ENCODE data around the gene SLX9.
"Not testable (repeated sequence)": the region's sequence is repeated elsewhere in the genome, so short reads cannot be mapped to it uniquely, and the experiment has no call there.

Gene SLX9

DNA sequence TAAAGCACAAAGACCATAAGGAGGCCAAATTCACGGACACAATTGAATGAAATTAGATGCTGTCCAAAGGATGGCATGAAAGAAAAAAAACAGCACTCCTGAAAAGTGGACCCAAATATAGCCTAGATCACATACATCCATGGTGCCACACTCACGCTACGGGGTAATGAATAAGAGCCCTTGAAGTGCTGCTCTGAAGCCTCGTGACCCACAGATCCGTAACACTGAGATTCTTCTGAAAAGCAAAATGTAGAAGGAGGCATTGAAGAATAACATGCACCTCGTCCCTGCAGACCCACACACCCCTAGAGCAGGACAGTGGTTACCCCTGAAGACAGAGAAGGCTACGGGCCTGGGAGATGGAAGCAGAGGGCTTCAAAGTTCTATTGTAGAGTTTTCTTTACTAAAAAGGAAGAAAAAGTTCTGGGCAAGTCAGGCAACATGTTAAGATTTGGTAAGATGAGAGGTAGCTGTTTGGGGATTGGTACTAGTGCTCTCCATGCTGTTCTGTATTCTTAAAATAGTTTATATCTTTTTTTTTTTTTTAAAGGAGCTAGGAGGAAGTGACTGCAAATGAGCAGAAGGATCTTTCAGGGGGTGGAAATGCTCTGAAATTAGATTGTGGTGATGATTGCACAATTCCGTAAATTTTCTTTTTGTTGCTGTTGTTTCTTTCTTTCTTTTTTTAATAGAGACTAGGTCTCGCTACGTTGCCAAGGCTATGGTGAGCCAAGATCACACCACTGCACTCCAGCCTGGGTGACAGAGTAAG is 15.0 kb upstream of the SLX9 start:
- no peak overlapping the region for H3K9ac ChIP-seq (ENCODE audit: low read depth in 1 of 2, low read length in 2 of 2)
- H3K27ac ChIP-seq (ENCODE audit: low read depth, low read length): no peak overlapping the region
- H3K4me1 ChIP-seq (ENCODE audit: control insufficient read depth in 1 of 2, insufficient read depth in 2 of 2, low read length in 2 of 2): peaks cover 7 to 14% of the 10 kb centered on the region in 2 donors
- peaks cover 26 to 44% of the 10 kb centered on the region in 2 donors for H3K27me3 ChIP-seq (ENCODE audit: control insufficient read depth in 1 of 2, insufficient read depth in 2 of 2, low read length in 2 of 2)
- no peak overlapping the region for H3K4me3 ChIP-seq (ENCODE audit: low read depth in 1 of 2, low read length in 2 of 2)
- no peaks in the 10 kb centered on the region for H3K9me3 ChIP-seq (ENCODE audit: control insufficient read depth in 1 of 2, low read length in 2 of 2)
- H3K36me3 ChIP-seq (ENCODE audit: control insufficient read depth in 1 of 2, insufficient read depth in 2 of 2, low read length in 2 of 2): no peaks in the 10 kb centered on the region

DNA sequence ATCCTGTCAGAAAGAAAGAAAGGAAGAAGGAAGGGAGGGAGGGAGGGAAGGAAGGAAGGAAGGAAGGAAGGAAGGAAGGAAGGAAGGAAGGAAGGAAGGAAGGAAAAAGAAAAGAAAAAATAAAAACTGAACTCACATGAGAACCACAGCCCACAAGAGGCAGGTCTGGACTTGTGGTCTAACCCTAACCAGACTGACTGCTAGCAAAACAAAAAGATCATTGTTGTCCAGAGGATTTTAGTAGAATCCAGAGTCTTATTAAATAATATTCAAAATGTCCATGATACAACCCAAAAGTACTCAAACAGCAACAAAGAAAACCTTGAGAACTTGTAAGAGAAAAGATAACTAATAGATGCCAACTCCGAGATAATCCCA is 14.5 kb upstream of the SLX9 start:
- H3K9me3 ChIP-seq (ENCODE audit: control insufficient read depth in 1 of 2, low read length in 2 of 2): no peaks in the 10 kb centered on the region
- H3K4me3 ChIP-seq (ENCODE audit: low read depth in 1 of 2, low read length in 2 of 2): no peak overlapping the region
- no peak overlapping the region for H3K9ac ChIP-seq (ENCODE audit: low read depth in 1 of 2, low read length in 2 of 2)
- H3K27me3 ChIP-seq (ENCODE audit: control insufficient read depth in 1 of 2, insufficient read depth in 2 of 2, low read length in 2 of 2): peaks cover 26 to 45% of the 10 kb centered on the region in 2 donors
- peaks cover 7 to 11% of the 10 kb centered on the region in 2 donors for H3K4me1 ChIP-seq (ENCODE audit: control insufficient read depth in 1 of 2, insufficient read depth in 2 of 2, low read length in 2 of 2)
- H3K27ac ChIP-seq (ENCODE audit: low read depth, low read length): no peak overlapping the region
- H3K36me3 ChIP-seq (ENCODE audit: control insufficient read depth in 1 of 2, insufficient read depth in 2 of 2, low read length in 2 of 2): no peaks in the 10 kb centered on the region

DNA sequence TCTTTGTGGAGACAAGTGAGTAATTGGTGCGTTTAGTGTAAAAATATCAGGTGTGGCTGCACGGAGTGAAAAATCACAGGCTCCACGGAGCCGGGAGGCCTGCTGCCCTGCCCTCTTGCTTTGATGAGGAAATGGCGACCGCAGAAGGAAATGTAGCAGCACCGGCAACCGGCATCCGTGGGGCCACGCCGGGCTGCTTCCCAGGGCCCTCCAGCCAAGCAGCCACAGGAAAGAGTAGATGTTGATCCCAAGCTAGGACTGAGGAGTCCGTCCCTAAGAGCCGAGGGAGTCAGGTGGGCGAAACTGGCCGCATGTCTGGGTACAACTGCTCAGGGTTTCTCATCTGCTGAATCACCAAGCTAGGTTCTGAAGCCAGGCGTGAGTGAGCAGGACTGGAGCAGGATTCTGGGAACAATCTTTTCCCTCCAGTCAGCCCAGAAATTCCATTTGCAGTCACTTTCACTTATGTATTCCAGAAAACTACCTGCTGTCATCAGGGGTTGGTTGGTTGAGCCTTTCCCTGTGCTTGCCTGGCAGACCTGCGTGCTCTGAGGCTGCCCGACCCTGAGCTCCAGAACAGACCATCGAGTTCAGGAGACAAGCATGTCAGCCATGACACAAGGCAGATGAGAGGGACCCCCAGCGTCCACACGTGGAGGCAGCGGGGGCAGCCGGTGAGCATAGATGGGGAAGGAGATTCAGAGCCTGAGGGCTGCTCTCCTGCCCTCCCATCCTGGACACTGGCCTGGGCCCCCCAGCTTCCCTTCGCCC is 13.3 kb upstream of the SLX9 start:
- Histone ChIP-seq H3K27ac (ENCODE audit: low read depth, low read length) (no peak overlapping the region), H3K27me3 (ENCODE audit: control insufficient read depth in 1 of 2, insufficient read depth in 2 of 2, low read length in 2 of 2) (peaks cover 32 to 46% of the 10 kb centered on the region in 2 donors), H3K4me1 (ENCODE audit: control insufficient read depth in 1 of 2, insufficient read depth in 2 of 2, low read length in 2 of 2) (peaks cover 7 to 13% of the 10 kb centered on the region in 2 donors), H3K36me3 (ENCODE audit: control insufficient read depth in 1 of 2, insufficient read depth in 2 of 2, low read length in 2 of 2) (no peaks in the 10 kb centered on the region), H3K4me3 (ENCODE audit: low read depth in 1 of 2, low read length in 2 of 2) (peak overlapping the region; percentile 10 to 50), H3K9me3 (ENCODE audit: control insufficient read depth in 1 of 2, low read length in 2 of 2) (no peaks in the 10 kb centered on the region), H3K9ac (ENCODE audit: low read depth in 1 of 2, low read length in 2 of 2) (peak overlapping the region in 1 of 2 donors; percentile 10)

DNA sequence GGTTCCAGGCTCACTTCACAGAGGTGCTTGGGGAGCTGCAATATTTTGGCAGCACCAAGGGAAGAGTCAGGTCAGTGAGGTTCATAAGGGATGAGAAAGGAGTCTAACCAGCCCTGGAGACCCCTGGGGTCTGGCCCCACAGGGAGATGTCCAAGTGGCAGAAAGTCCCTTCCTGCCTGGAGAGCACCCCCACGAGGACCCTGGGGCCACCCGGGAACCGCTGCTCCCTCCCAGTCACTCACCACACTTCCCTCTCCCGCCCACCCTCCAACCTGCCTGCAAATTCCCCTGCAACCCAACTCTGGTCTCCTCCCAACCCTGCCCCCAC is 12.6 kb upstream of the SLX9 start:
- Histone ChIP-seq H3K4me3 (ENCODE audit: low read depth in 1 of 2, low read length in 2 of 2) (peak overlapping the region; percentile 10 to 50), H3K9ac (ENCODE audit: low read depth in 1 of 2, low read length in 2 of 2) (peak overlapping the region in 1 of 2 donors; percentile 10), H3K27ac (ENCODE audit: low read depth, low read length) (no peak overlapping the region), H3K27me3 (ENCODE audit: control insufficient read depth in 1 of 2, insufficient read depth in 2 of 2, low read length in 2 of 2) (peaks cover 35 to 49% of the 10 kb centered on the region in 2 donors), H3K36me3 (ENCODE audit: control insufficient read depth in 1 of 2, insufficient read depth in 2 of 2, low read length in 2 of 2) (no peaks in the 10 kb centered on the region), H3K4me1 (ENCODE audit: control insufficient read depth in 1 of 2, insufficient read depth in 2 of 2, low read length in 2 of 2) (peaks cover 7 to 17% of the 10 kb centered on the region in 2 donors), H3K9me3 (ENCODE audit: control insufficient read depth in 1 of 2, low read length in 2 of 2) (no peaks in the 10 kb centered on the region)

DNA sequence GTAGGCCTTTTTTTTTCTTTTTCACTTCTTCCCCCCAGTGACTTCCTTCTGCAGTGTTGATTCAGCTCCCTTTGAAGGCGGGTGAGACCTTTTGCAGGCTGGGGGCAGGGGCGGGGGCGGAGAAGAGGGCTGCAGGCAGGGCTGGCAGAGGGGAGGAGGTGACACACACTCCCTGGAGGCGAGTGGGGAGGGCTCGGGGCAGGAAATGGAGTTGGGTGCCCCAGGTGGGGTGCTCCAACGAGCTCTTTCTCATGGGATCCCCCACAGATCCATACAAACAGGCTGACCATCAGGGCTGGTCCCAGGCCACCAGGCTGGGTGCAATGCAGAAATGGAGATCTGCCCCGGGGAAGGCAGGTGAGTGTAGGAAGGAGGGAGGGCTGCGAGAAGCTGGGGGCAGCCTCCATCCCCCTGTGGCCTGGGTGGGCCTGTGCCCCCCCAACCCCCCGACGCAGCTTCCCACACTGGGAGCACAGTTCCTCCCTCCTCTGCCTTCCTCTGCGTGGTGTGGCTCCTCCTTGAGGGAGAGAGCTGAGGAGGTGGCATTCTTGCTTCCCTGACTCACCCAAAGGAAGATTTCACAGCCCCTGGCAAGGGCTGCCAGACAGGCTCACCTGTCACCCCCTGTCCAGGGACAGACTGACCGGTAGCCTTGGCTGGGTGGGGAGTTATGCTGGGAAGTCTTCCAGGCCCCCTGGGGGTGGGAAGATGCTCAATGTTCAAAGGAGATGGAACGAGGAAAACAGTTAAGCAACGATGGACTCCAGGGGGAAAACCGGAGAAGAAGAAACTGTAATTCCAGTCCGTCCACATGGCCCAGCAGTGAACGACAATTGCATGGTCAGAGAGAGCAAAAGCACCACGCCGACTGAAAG is 12.0 kb upstream of the SLX9 start:
- no peaks in the 10 kb centered on the region for H3K9me3 ChIP-seq (ENCODE audit: control insufficient read depth in 1 of 2, low read length in 2 of 2)
- peak overlapping the region in 1 of 2 donors; percentile 8 for H3K4me3 ChIP-seq (ENCODE audit: low read depth in 1 of 2, low read length in 2 of 2)
- no peak overlapping the region for H3K27ac ChIP-seq (ENCODE audit: low read depth, low read length)
- peak overlapping the region; percentile 12 to 26 for H3K9ac ChIP-seq (ENCODE audit: low read depth in 1 of 2, low read length in 2 of 2)
- H3K4me1 ChIP-seq (ENCODE audit: control insufficient read depth in 1 of 2, insufficient read depth in 2 of 2, low read length in 2 of 2): peaks cover 7 to 17% of the 10 kb centered on the region in 2 donors
- H3K27me3 ChIP-seq (ENCODE audit: control insufficient read depth in 1 of 2, insufficient read depth in 2 of 2, low read length in 2 of 2): peaks cover 35 to 50% of the 10 kb centered on the region in 2 donors
- H3K36me3 ChIP-seq (ENCODE audit: control insufficient read depth in 1 of 2, insufficient read depth in 2 of 2, low read length in 2 of 2): no peaks in the 10 kb centered on the region

DNA sequence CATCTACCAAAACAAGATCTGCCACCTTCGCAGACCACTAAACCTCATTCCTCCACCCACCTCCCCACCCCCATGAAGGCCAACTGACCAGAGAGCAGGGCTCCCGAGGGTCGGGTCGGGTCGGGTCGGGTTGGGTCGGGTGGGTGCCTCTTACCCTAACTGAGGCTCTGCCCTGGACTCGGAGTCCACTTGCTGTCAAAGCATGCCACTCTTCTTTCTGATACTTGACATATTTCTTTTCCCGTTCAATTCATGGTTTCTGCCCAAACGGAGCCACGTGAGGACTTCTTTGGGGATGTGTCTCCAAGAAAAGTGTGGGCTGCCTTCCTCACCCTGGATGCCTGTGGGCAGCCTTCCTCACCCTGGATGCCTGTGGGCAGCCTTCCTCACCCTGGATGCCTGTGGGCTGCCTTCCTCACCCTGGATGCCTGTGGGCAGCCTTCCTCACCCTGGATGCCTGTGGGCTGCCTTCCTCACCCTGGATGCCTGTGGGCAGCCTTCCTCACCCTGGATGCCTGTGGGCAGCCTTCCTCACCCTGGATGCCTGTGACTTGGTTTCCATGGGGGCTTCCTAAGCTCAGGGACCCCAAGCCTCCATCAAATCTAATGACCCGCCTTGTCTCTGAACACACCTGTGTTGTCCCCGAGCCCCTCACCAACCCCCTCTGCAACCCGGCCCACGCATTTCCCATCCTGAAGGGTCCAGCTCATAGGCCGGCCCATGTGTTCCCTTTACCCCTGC is 11.2 kb upstream of the SLX9 start:
- not testable (repeated sequence) for H3K36me3 ChIP-seq (ENCODE audit: control insufficient read depth in 1 of 2, insufficient read depth in 2 of 2, low read length in 2 of 2); H3K9me3 ChIP-seq (ENCODE audit: control insufficient read depth in 1 of 2, low read length in 2 of 2); H3K9ac ChIP-seq (ENCODE audit: low read depth in 1 of 2, low read length in 2 of 2); H3K4me3 ChIP-seq (ENCODE audit: low read depth in 1 of 2, low read length in 2 of 2); H3K27ac ChIP-seq (ENCODE audit: low read depth, low read length)
- Histone ChIP-seq H3K4me1 (ENCODE audit: control insufficient read depth in 1 of 2, insufficient read depth in 2 of 2, low read length in 2 of 2) (peaks cover 7 to 17% of the 10 kb centered on the region in 2 donors), H3K27me3 (ENCODE audit: control insufficient read depth in 1 of 2, insufficient read depth in 2 of 2, low read length in 2 of 2) (peaks cover 44 to 55% of the 10 kb centered on the region in 2 donors)

DNA sequence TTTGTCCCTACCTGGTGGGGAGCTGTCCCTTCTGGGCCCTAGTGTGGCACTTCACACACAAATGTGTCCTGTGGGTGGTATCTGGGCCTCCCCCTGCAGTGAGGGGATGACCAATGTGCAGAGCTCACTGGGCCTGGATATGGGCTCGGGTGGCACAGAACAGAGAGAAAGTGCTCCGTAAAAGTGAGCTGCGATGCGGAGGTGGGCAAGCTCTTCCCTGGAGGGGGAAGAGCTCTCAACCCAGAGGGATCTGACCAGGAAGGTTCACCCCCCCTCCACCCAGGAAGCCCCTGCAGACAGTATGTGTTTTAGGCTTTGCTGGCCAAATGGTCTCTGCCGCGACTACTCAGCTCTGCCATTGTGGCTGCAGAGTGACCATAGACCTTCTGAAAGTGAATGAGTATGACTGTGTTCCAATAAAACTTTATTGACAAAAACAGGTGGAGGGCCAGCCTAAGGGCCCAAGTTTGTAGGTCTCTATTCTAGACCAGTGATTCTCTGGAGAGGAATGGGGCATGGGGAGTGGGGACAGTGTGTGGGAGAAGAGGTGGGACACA is 10.5 kb upstream of the SLX9 start:
- Histone ChIP-seq H3K9me3 (ENCODE audit: control insufficient read depth in 1 of 2, low read length in 2 of 2) (no peaks in the 10 kb centered on the region), H3K9ac (ENCODE audit: low read depth in 1 of 2, low read length in 2 of 2) (no peak overlapping the region), H3K4me3 (ENCODE audit: low read depth in 1 of 2, low read length in 2 of 2) (no peak overlapping the region), H3K27me3 (ENCODE audit: control insufficient read depth in 1 of 2, insufficient read depth in 2 of 2, low read length in 2 of 2) (peaks cover 45 to 60% of the 10 kb centered on the region in 2 donors), H3K27ac (ENCODE audit: low read depth, low read length) (no peak overlapping the region), H3K36me3 (ENCODE audit: control insufficient read depth in 1 of 2, insufficient read depth in 2 of 2, low read length in 2 of 2) (no peaks in the 10 kb centered on the region), H3K4me1 (ENCODE audit: control insufficient read depth in 1 of 2, insufficient read depth in 2 of 2, low read length in 2 of 2) (peaks cover 7 to 17% of the 10 kb centered on the region in 2 donors)

DNA sequence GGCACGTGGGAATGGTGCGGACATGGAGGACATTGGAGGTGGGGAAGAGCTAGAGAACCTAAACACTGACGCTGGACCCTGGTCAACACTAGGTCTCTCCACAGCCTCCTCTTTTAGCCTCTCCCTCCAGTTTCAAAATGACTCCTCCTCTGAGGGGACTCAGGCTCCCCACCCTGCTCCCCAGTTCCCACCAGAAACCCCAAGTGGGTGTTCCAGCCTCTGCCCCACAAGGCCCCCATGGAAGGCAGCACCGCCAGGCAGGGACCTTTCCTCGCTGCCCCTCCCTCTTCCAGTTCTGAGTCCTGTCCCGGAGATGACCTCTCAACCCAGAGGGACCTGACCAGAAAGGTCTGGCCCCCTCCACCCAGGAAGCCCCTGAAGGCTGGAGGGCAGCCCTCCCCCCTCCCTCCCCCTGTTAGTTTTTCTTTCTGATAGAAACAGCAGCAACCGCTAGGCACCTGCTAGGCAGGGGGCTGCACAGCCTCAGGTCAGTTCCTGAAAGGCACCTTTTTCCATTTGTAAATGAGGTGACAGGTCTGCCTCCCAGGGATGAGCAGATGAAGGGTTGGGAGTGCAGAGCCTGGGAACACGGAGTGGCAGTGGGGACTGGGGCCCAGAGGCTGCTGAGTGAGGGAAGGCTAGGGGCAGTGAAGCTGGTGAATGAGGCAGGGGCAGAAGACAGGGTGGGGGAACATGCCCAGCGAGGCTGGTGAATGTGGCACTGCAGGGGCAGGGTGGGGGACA is 9.9 kb upstream of the SLX9 start:
- H3K4me1 ChIP-seq (ENCODE audit: control insufficient read depth in 1 of 2, insufficient read depth in 2 of 2, low read length in 2 of 2): peaks cover 7 to 17% of the 10 kb centered on the region in 2 donors
- H3K36me3 ChIP-seq (ENCODE audit: control insufficient read depth in 1 of 2, insufficient read depth in 2 of 2, low read length in 2 of 2): no peaks in the 10 kb centered on the region
- H3K9ac ChIP-seq (ENCODE audit: low read depth in 1 of 2, low read length in 2 of 2): no peak overlapping the region
- H3K9me3 ChIP-seq (ENCODE audit: control insufficient read depth in 1 of 2, low read length in 2 of 2): no peaks in the 10 kb centered on the region
- peaks cover 47 to 60% of the 10 kb centered on the region in 2 donors for H3K27me3 ChIP-seq (ENCODE audit: control insufficient read depth in 1 of 2, insufficient read depth in 2 of 2, low read length in 2 of 2)
- H3K4me3 ChIP-seq (ENCODE audit: low read depth in 1 of 2, low read length in 2 of 2): no peak overlapping the region
- H3K27ac ChIP-seq (ENCODE audit: low read depth, low read length): no peak overlapping the region

DNA sequence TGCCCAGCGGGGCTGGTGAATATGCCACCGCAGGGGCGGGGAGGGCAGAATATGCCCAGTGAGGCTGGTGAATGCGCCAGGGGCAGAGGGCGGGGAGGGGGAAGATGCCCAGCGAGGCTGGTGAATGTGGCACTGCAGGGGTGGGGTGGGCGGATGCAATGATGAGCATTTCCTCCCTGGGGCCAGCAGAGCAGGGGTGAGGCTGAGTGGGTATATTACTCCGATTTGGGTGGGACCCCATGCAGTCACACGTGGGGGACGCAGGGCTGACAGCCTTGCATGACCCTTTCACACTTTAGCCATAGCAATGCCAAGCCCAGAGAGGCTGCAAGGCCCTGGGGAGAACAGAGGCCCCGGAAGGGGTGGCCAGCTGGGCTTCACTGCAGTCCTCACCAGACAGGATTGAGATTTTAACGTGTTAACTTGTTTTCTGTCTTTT is 9.3 kb upstream of the SLX9 start:
- H3K36me3 ChIP-seq (ENCODE audit: control insufficient read depth in 1 of 2, insufficient read depth in 2 of 2, low read length in 2 of 2): no peaks in the 10 kb centered on the region
- H3K4me1 ChIP-seq (ENCODE audit: control insufficient read depth in 1 of 2, insufficient read depth in 2 of 2, low read length in 2 of 2): peaks cover 7 to 17% of the 10 kb centered on the region in 2 donors
- no peak overlapping the region for H3K9ac ChIP-seq (ENCODE audit: low read depth in 1 of 2, low read length in 2 of 2)
- no peak overlapping the region for H3K4me3 ChIP-seq (ENCODE audit: low read depth in 1 of 2, low read length in 2 of 2)
- no peak overlapping the region for H3K27ac ChIP-seq (ENCODE audit: low read depth, low read length)
- no peaks in the 10 kb centered on the region for H3K9me3 ChIP-seq (ENCODE audit: control insufficient read depth in 1 of 2, low read length in 2 of 2)
- H3K27me3 ChIP-seq (ENCODE audit: control insufficient read depth in 1 of 2, insufficient read depth in 2 of 2, low read length in 2 of 2): peaks cover 47 to 60% of the 10 kb centered on the region in 2 donors

Measured in duodenal mucosa (tissue), 2 donors.